ENCODE results near the gene CHST15. TPM values are rescaled to one million over a fixed set of nuclear protein-coding genes. Genes with fewer than 3 reads are reported as not detected.

The CHST15 gene
- total and polyA plus RNA-seq, 2 of the 8 experiments (the other 6 are each of a cell fraction or from before 2014, with no cell fraction given) = 8.8 to 9.1 TPM

- H4K5ac ChIP-seq (ENCODE audit: insufficient read length, low read depth, low read length) = no peak overlapping the region
- no peak for DNase-seq (ENCODE audit: low read depth in 1 of 2, low spot score in 2 of 2)
- H3K27me3 ChIP-seq (replicated peaks in 1 of 4; ENCODE audit: control insufficient read depth in 3 of 4, extremely low read depth in 1 of 4, insufficient read depth in 3 of 4, low read length in 3 of 4) = no peaks in the 10 kb centered on the region; a peak in 1 of 7 replicates
- no peaks in the 10 kb centered on the region for H3K36me3 ChIP-seq (ENCODE audit: control insufficient read depth in 2 of 4, insufficient read depth in 4 of 4, low read length in 3 of 4)
- 0 out of 2 replicates have a peak overlapping the region, but pooled peaks have one; percentile 81 for H2BK15ac ChIP-seq (ENCODE audit: low read length)
- no peaks in the 10 kb centered on the region for H3K79me2 ChIP-seq (ENCODE audit: control insufficient read depth in 1 of 2, insufficient read depth in 2 of 2, low read length in 2 of 2)
- no peaks in the 10 kb centered on the region for H3K23me2 ChIP-seq (ENCODE audit: low read depth, low read length)
- no peak for FAIRE-seq
- no peak overlapping the region for H2BK120ac ChIP-seq (replicated peaks; ENCODE audit: low read depth, low read length)
- H3K4me2 ChIP-seq (ENCODE audit: insufficient read depth in 1 of 2, low read depth in 2 of 2, low read length in 2 of 2) = no peak overlapping the region
- H3K79me1 ChIP-seq (ENCODE audit: low read depth, low read length) = no peaks in the 10 kb centered on the region; the same call in none of the 2 replicates
- H3K23ac ChIP-seq (ENCODE audit: insufficient read length) = no peak overlapping the region
- no peak overlapping the region for H4K8ac ChIP-seq (ENCODE audit: extremely low read depth, insufficient read depth, low read length)
- H2BK12ac ChIP-seq (ENCODE audit: low read depth, low read length) = no peak overlapping the region; the same call in 1 of the 2 replicates
- H4K91ac ChIP-seq (replicated peaks; ENCODE audit: insufficient read length, low read length) = no peak overlapping the region
- H3K27ac ChIP-seq (ENCODE audit: low read depth, low read length) = no peak overlapping the region
- no peaks in the 10 kb centered on the region for H4K20me1 ChIP-seq (replicated peaks in 1 of 2; ENCODE audit: control insufficient read depth in 1 of 2, insufficient read depth in 2 of 2, low read length in 2 of 2)
- no peak overlapping the region for H3K4ac ChIP-seq (replicated peaks; ENCODE audit: insufficient read length, low read depth, low read length)
- 0 out of 2 replicates have a peak overlapping the region, but pooled peaks have one; percentile 44 for H2BK20ac ChIP-seq (ENCODE audit: low read length)
- H3K4me1 ChIP-seq (replicated peaks in 1 of 4; ENCODE audit: control insufficient read depth in 3 of 4, insufficient read depth in 4 of 4, low read length in 3 of 4) = peaks cover 3 to 8% (median 5%) of the 10 kb centered on the region in 4 experiments
- H2AK5ac ChIP-seq (ENCODE audit: low read depth, low read length) = no peak overlapping the region
- no peak overlapping the region for H2AFZ ChIP-seq (ENCODE audit: low read length)
- H3K9ac ChIP-seq (replicated peaks in 1 of 4; ENCODE audit: extremely low read depth in 1 of 4, low read depth in 3 of 4, low read length in 3 of 4) = no peak overlapping the region
- 0 out of 2 replicates have a peak overlapping the region, but pooled peaks have one; percentile 27 for H3K18ac ChIP-seq (ENCODE audit: extremely low read depth, low read length)
- no peak overlapping the region for H3K14ac ChIP-seq (ENCODE audit: insufficient read length)
- no peaks in the 10 kb centered on the region for H3K9me3 ChIP-seq (ENCODE audit: insufficient read depth in 2 of 2, low read depth in 1 of 2, low read length in 1 of 2)
- peak overlapping the region; percentile 44; the same call in 1 of the 2 replicates for H2BK5ac ChIP-seq (ENCODE audit: low read depth, low read length)
- H3K56ac ChIP-seq (replicated peaks; ENCODE audit: insufficient read length, low read depth, low read length) = no peak overlapping the region
- 81% methylated on average over 12 of the region's 12 CpGs; no CpG with 5 or more reads in 1 of the 2 experiments for WGBS, 2 experiments (ENCODE audit: extremely low coverage in 1 of 2, insufficient coverage in 1 of 2, insufficient read length in 1 of 2, insufficient replicate concordance in 2 of 2, low coverage in 1 of 2, low lambda C conversion rate in 2 of 2, missing lambda C conversion rate in 1 of 2)
- CTCF ChIA-PET (ENCODE audit: partially characterized antibody) = interaction anchor here (1.6 to 2.2 kb wide), 2 partner anchors 9 to 81 kb away, joined by 6 to 7 read pairs; no protein-coding TSS in a partner anchor
- POLR2A ChIA-PET (ENCODE audit: partially characterized antibody) = interaction anchor here (1.3 to 1.7 kb wide), 2 partner anchors 10 to 14 kb away, joined by 3 to 5 read pairs; no protein-coding TSS in a partner anchor
- H3K4me3 ChIP-seq (ENCODE audit: extremely low read depth in 1 of 4, insufficient read depth in 2 of 4, low read depth in 3 of 4, low read length in 4 of 4) = no peak overlapping the region
- TF ChIP-seq CTBP2 (IDR thresholded peaks at IDR 0.05; ENCODE audit: borderline replicate concordance, insufficient read depth, insufficient read length, low read length) = no peak
- no peak for TF ChIP-seq SRF (IDR thresholded peaks at IDR 0.05; ENCODE audit: low read depth, low read length)
- TF ChIP-seq RXRA (IDR thresholded peaks at IDR 0.05; ENCODE audit: insufficient read depth, low read depth, low read length) = no peak
- no peak for TF ChIP-seq KDM5A (IDR thresholded peaks at IDR 0.05; ENCODE audit: low read length)
- TF ChIP-seq CREB1 (IDR thresholded peaks at IDR 0.05) = no peak
Measured at GRCh38 chr10:124075231-124075955, 18.0 kb downstream of the CHST15 start.
